ENCODE data around the gene GABRQ. TPM values are rescaled to one million over a fixed set of nuclear protein-coding genes. Genes with fewer than 3 reads are reported as not detected.
"Not testable (repeated sequence)": the region's sequence is repeated elsewhere in the genome, so short reads cannot be mapped to it uniquely, and the experiment has no call there.

GABRQ gene
- total RNA-seq, 1 experiment from 2014 or later, result not detected

- H3K4me1 Mint-ChIP-seq (ENCODE audit: insufficient read depth, unreplicated experiment), result no peaks in the 10 kb centered on the region
- TF ChIP-seq CTCF (IDR thresholded peaks at IDR 0.05; ENCODE audit: unreplicated experiment), result no peak
- no peak for DNase-seq (ENCODE audit: unreplicated experiment)
- H3K36me3 Mint-ChIP-seq (ENCODE audit: insufficient read depth, unreplicated experiment), result no peaks in the 10 kb centered on the region
- intact Hi-C loops (cut with micrococcal nuclease), result no loop called here
- ChIA-PET CTCF (interaction anchor here (1.0 to 1.4 kb wide), 2 partner anchors 22 to 164 kb away, joined by 4 to 5 read pairs; no protein-coding TSS in a partner anchor), POLR2A (no interaction called here)
- no TSS peak for BruUV-seq (replicated peaks)
- H3K9me3 Mint-ChIP-seq (ENCODE audit: unreplicated experiment), result no peaks in the 10 kb centered on the region
- no peaks in the 10 kb centered on the region for H3K27me3 Mint-ChIP-seq (ENCODE audit: insufficient read depth, unreplicated experiment)
- H3K4me3 Mint-ChIP-seq (ENCODE audit: unreplicated experiment), result no peak overlapping the region
- no peak overlapping the region for H3K27ac Mint-ChIP-seq (ENCODE audit: low read depth, unreplicated experiment)
These were observed 19.2 kb downstream of the GABRQ start for GRCh38 chrX:152656890-152657289.

DNA sequence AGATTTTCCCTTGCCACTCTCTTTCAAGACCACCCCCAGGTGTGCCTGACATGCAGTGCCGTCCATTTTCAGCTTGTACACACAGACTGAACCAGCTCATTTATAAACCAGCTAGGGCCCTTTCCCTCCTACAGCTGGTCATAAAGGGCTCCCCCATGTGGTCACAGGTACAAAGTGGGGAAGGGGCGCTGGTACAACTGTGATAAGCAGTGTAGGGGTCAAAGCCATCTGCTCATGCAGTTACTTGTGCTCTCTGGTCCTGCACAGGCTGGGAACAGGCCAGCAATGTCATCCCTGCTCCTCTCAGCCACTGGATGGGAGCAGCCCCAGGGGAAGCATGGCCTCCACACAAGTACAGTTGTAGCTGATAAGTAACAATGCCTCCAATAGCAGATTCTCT is 20.6 kb downstream of the GABRQ start:
- Mint-ChIP-seq H3K4me1 (ENCODE audit: insufficient read depth, unreplicated experiment) (no peaks in the 10 kb centered on the region), H3K4me3 (ENCODE audit: unreplicated experiment) (no peak overlapping the region), H3K27ac (ENCODE audit: low read depth, unreplicated experiment) (no peak overlapping the region), H3K27me3 (ENCODE audit: insufficient read depth, unreplicated experiment) (no peaks in the 10 kb centered on the region), H3K9me3 (ENCODE audit: unreplicated experiment) (no peaks in the 10 kb centered on the region), H3K36me3 (ENCODE audit: insufficient read depth, unreplicated experiment) (no peaks in the 10 kb centered on the region)
- DNase-seq (ENCODE audit: unreplicated experiment), result no peak
- POLR2A ChIA-PET, result no interaction called here
- no TSS peak for BruUV-seq (replicated peaks)
- TF ChIP-seq CTCF (IDR thresholded peaks at IDR 0.05; ENCODE audit: unreplicated experiment), result no peak
- intact Hi-C loops (cut with micrococcal nuclease), result no loop called here
- CTCF ChIA-PET, result interaction anchor here (0.6 to 0.7 kb wide), 2 partner anchors 16 to 163 kb away, joined by 3 read pairs; no protein-coding TSS in a partner anchor

GRCh38 chrX:152663086-152663485 is 25.4 kb downstream of the GABRQ start:
- intact Hi-C loops (cut with micrococcal nuclease), result no loop called here
- Mint-ChIP-seq H3K9me3 (ENCODE audit: unreplicated experiment) (peaks cover 22% of the 10 kb centered on the region), H3K4me3 (ENCODE audit: unreplicated experiment) (no peak overlapping the region), H3K36me3 (ENCODE audit: insufficient read depth, unreplicated experiment) (no peaks in the 10 kb centered on the region), H3K27me3 (ENCODE audit: insufficient read depth, unreplicated experiment) (no peaks in the 10 kb centered on the region), H3K27ac (ENCODE audit: low read depth, unreplicated experiment) (no peak overlapping the region), H3K4me1 (ENCODE audit: insufficient read depth, unreplicated experiment) (no peaks in the 10 kb centered on the region)
- ChIA-PET CTCF (interaction anchor here (0.6 to 1.7 kb wide), 2 partner anchors 158 to 182 kb away, joined by 4 read pairs; no protein-coding TSS in a partner anchor), POLR2A (no interaction called here)
- BruUV-seq (replicated peaks), result no TSS peak
- TF ChIP-seq CTCF (IDR thresholded peaks at IDR 0.05; ENCODE audit: unreplicated experiment), result no peak
- DNase-seq (ENCODE audit: unreplicated experiment), result no peak

- no TSS peak for BruUV-seq (replicated peaks)
- H3K4me1 Mint-ChIP-seq (ENCODE audit: insufficient read depth, unreplicated experiment), result no peaks in the 10 kb centered on the region
- H3K27ac Mint-ChIP-seq (ENCODE audit: low read depth, unreplicated experiment), result no peak overlapping the region
- H3K9me3 Mint-ChIP-seq (ENCODE audit: unreplicated experiment), result no peaks in the 10 kb centered on the region
- no peaks in the 10 kb centered on the region for H3K36me3 Mint-ChIP-seq (ENCODE audit: insufficient read depth, unreplicated experiment)
- DNase-seq (ENCODE audit: unreplicated experiment), result no peak
- ChIA-PET POLR2A (no interaction called here), CTCF (no interaction called here)
- H3K4me3 Mint-ChIP-seq (ENCODE audit: unreplicated experiment), result no peak overlapping the region
- no peak for TF ChIP-seq CTCF (IDR thresholded peaks at IDR 0.05; ENCODE audit: unreplicated experiment)
- no peaks in the 10 kb centered on the region for H3K27me3 Mint-ChIP-seq (ENCODE audit: insufficient read depth, unreplicated experiment)
- intact Hi-C loops (cut with micrococcal nuclease), result no loop called here
These were observed 36.4 kb downstream of the GABRQ start for GRCh38 chrX:152674135-152674534.

DNA sequence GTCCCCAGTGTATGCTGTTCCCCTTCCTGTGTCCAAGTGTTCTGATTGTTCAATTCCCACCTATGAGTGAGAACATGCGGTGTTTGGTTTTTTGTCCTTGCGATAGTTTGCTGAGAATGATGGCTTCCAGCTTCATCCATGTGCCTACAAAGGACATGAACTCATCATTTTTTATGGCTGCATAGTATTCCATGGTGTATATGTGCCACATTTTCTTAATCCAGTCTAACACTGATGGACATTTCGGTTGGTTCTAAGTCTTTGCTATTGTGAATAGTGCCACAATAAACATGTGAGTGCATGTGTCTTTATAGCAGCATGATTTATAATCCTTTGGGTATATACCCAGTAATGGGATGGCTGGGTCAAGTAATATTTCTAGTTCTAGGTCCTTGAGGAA is 37.0 kb downstream of the GABRQ start:
- H3K9me3 Mint-ChIP-seq (ENCODE audit: unreplicated experiment); H3K4me1 Mint-ChIP-seq (ENCODE audit: insufficient read depth, unreplicated experiment); H3K27ac Mint-ChIP-seq (ENCODE audit: low read depth, unreplicated experiment); H3K4me3 Mint-ChIP-seq (ENCODE audit: unreplicated experiment); H3K27me3 Mint-ChIP-seq (ENCODE audit: insufficient read depth, unreplicated experiment); intact Hi-C loops (cut with micrococcal nuclease); BruUV-seq (replicated peaks); DNase-seq (ENCODE audit: unreplicated experiment); POLR2A ChIA-PET; CTCF ChIA-PET; H3K36me3 Mint-ChIP-seq (ENCODE audit: insufficient read depth, unreplicated experiment): not testable (repeated sequence)

- intact Hi-C loops (cut with micrococcal nuclease); POLR2A ChIA-PET; H3K4me3 Mint-ChIP-seq (ENCODE audit: unreplicated experiment); BruUV-seq (replicated peaks); H3K27me3 Mint-ChIP-seq (ENCODE audit: insufficient read depth, unreplicated experiment); CTCF ChIA-PET; H3K9me3 Mint-ChIP-seq (ENCODE audit: unreplicated experiment); H3K4me1 Mint-ChIP-seq (ENCODE audit: insufficient read depth, unreplicated experiment); H3K36me3 Mint-ChIP-seq (ENCODE audit: insufficient read depth, unreplicated experiment); H3K27ac Mint-ChIP-seq (ENCODE audit: low read depth, unreplicated experiment); DNase-seq (ENCODE audit: unreplicated experiment): not testable (repeated sequence)
These were observed 43.3 kb downstream of the GABRQ start for GRCh38 chrX:152681012-152681411.

Data from MCF 10A (cell line).